ENCODE data around the gene GLIS1. TPM values are rescaled to one million over a fixed set of nuclear protein-coding genes. Genes with fewer than 3 reads are reported as not detected.

Gene GLIS1
- total and polyA plus RNA-seq, 2 donors (not counting 3 experiments of a cell fraction or from before 2014, with no cell fraction given): not detected

DNA sequence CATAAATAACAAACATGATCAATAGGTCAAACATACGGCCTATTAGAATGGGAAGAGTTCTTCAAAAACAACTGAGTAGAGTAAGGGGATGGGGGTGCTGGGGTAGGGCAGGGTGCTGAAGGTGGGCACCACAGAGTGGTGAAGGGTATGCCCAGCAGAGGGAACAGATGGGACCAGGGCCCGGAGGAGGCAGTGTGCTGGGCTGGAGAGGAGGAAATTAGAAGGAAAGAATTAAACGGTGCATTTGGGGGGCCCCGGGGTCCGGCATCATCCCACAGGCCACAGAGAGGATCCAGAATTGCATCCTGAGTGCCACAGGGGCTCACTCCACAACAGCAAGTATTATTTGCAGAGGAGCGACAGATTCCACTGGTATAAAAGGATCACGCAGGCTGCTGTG is 94.5 kb downstream of the GLIS1 start:
- DNase-seq (ENCODE audit: low read depth, low spot score) (no peak), FAIRE-seq (no peak)
- dilution Hi-C loops (cut with MboI; ENCODE audit: extremely low pct_ligation_motif_present, low sequenced_read_pairs) (no loop called here), intact Hi-C loops (cut with micrococcal nuclease) (no loop called here)
- no TSS peak for BruUV-seq (replicated peaks)
- no peak overlapping the region for H2AFZ ChIP-seq (ENCODE audit: low read depth, low read length)
- ChIA-PET CTCF (no interaction called here), POLR2A (no interaction called here)
- H3K4me3 ChIP-seq (replicated peaks in 1 of 3; ENCODE audit: insufficient read depth in 1 of 3, low read depth in 1 of 3, low read length in 3 of 3): no peak overlapping the region
- no peaks in the 10 kb centered on the region for H3K9me1 ChIP-seq (replicated peaks; ENCODE audit: control insufficient read depth, extremely low read depth, insufficient read depth, low read length)
- no peaks in the 10 kb centered on the region for H3K79me2 ChIP-seq (ENCODE audit: control insufficient read depth, insufficient read depth, low read length)
- H3K36me3 ChIP-seq (ENCODE audit: control insufficient read depth in 2 of 2, extremely low read depth in 1 of 2, insufficient read depth in 2 of 2, low read length in 2 of 2): no peaks in the 10 kb centered on the region
- no peak overlapping the region for H3K27ac ChIP-seq (ENCODE audit: insufficient read depth, low read depth, low read length)
- no peaks in the 10 kb centered on the region for H3K27me3 ChIP-seq (ENCODE audit: control insufficient read depth in 2 of 2, insufficient read depth in 2 of 2, low read length in 2 of 2)
- no peaks in the 10 kb centered on the region for H3K9me3 ChIP-seq (replicated peaks; ENCODE audit: control insufficient read depth, insufficient read depth, low read length)
- H3K4me2 ChIP-seq (ENCODE audit: insufficient read depth, low read length): no peak overlapping the region
- no peaks in the 10 kb centered on the region for H4K20me1 ChIP-seq (replicated peaks; ENCODE audit: control insufficient read depth, extremely low read depth, insufficient read depth, low read length)
- no peak overlapping the region for H3K9ac ChIP-seq (replicated peaks; ENCODE audit: extremely low read depth, insufficient read depth, low read length)
- TF ChIP-seq GATA2 (IDR thresholded peaks at IDR 0.05; ENCODE audit: insufficient read depth, insufficient read length, low read depth, low read length) (no peak), POLR2AphosphoS5 (IDR thresholded peaks at IDR 0.05; ENCODE audit: insufficient read depth, low read depth, low read length) (no peak)
- no peaks in the 10 kb centered on the region for H3K4me1 ChIP-seq (ENCODE audit: control insufficient read depth, extremely low read depth, insufficient read depth, low read length)

DNA sequence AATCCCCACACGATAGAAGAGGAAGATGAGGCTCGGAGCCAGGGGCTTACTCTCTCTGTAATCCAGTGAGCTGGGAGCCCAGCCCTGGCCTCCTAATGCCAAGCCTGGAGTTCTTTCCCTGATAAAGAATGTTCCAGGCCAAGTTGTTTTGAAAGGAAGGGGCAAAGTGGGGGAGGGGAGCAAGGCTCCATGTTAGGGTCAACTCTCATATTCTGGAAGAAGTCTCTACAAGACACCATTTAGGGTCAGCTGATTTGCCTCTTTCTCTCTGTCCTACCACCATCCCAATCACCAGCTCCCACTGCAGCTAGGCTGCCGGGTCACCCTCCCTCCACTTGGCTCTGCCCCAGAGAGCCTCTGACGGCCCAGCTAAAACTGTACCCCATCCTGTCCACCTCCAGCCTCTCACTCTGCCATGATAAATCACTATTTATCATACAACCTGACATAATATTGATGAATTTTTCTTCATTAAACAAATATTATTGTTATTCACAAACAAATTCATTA is 95.0 kb downstream of the GLIS1 start:
- Histone ChIP-seq H2AFZ (ENCODE audit: low read depth, low read length) (no peak overlapping the region), H3K9ac (replicated peaks; ENCODE audit: extremely low read depth, insufficient read depth, low read length) (no peak overlapping the region), H3K36me3 (ENCODE audit: control insufficient read depth in 2 of 2, extremely low read depth in 1 of 2, insufficient read depth in 2 of 2, low read length in 2 of 2) (no peaks in the 10 kb centered on the region), H4K20me1 (replicated peaks; ENCODE audit: control insufficient read depth, extremely low read depth, insufficient read depth, low read length) (no peaks in the 10 kb centered on the region), H3K27ac (ENCODE audit: insufficient read depth, low read depth, low read length) (no peak overlapping the region), H3K4me1 (ENCODE audit: control insufficient read depth, extremely low read depth, insufficient read depth, low read length) (no peaks in the 10 kb centered on the region), H3K4me2 (ENCODE audit: insufficient read depth, low read length) (no peak overlapping the region), H3K79me2 (ENCODE audit: control insufficient read depth, insufficient read depth, low read length) (no peaks in the 10 kb centered on the region), H3K9me3 (replicated peaks; ENCODE audit: control insufficient read depth, insufficient read depth, low read length) (no peaks in the 10 kb centered on the region), H3K4me3 (replicated peaks in 1 of 3; ENCODE audit: insufficient read depth in 1 of 3, low read depth in 1 of 3, low read length in 3 of 3) (no peak overlapping the region), H3K27me3 (ENCODE audit: control insufficient read depth in 2 of 2, insufficient read depth in 2 of 2, low read length in 2 of 2) (no peaks in the 10 kb centered on the region), H3K9me1 (replicated peaks; ENCODE audit: control insufficient read depth, extremely low read depth, insufficient read depth, low read length) (no peaks in the 10 kb centered on the region)
- POLR2A ChIA-PET: no interaction called here
- no peak for FAIRE-seq
- CTCF ChIA-PET: interaction anchor here (0.5 kb wide), 1 partner anchor 112 kb away, joined by 3 read pairs; no protein-coding TSS in a partner anchor
- no peak for DNase-seq (ENCODE audit: low read depth, low spot score)
- intact Hi-C loops (cut with micrococcal nuclease): no loop called here
- dilution Hi-C loops (cut with MboI; ENCODE audit: extremely low pct_ligation_motif_present, low sequenced_read_pairs): no loop called here
- BruUV-seq (replicated peaks): no TSS peak
- TF ChIP-seq FOS (IDR thresholded peaks at IDR 0.05; ENCODE audit: borderline replicate concordance, insufficient read depth, low read length) (no peak), MYC (IDR thresholded peaks at IDR 0.05; ENCODE audit: low read depth, low read length) (no peak), POLR2AphosphoS5 (IDR thresholded peaks at IDR 0.05; ENCODE audit: insufficient read depth, low read depth, low read length) (no peak), POLR2A (IDR thresholded peaks at IDR 0.05; ENCODE audit: low read depth, low read length) (no peak), JUN (IDR thresholded peaks at IDR 0.05; ENCODE audit: borderline replicate concordance, insufficient read depth, insufficient read length, low read depth) (no peak), EZH2 (IDR thresholded peaks at IDR 0.05; ENCODE audit: borderline replicate concordance, low read depth, low read length, severe bottlenecking) (no peak), MAX (IDR thresholded peaks at IDR 0.05; ENCODE audit: insufficient read depth, insufficient read length) (no peak), GATA2 (IDR thresholded peaks at IDR 0.05; ENCODE audit: insufficient read depth, insufficient read length, low read depth, low read length) (no peak)
- TF ChIP-seq, protein P1, sequence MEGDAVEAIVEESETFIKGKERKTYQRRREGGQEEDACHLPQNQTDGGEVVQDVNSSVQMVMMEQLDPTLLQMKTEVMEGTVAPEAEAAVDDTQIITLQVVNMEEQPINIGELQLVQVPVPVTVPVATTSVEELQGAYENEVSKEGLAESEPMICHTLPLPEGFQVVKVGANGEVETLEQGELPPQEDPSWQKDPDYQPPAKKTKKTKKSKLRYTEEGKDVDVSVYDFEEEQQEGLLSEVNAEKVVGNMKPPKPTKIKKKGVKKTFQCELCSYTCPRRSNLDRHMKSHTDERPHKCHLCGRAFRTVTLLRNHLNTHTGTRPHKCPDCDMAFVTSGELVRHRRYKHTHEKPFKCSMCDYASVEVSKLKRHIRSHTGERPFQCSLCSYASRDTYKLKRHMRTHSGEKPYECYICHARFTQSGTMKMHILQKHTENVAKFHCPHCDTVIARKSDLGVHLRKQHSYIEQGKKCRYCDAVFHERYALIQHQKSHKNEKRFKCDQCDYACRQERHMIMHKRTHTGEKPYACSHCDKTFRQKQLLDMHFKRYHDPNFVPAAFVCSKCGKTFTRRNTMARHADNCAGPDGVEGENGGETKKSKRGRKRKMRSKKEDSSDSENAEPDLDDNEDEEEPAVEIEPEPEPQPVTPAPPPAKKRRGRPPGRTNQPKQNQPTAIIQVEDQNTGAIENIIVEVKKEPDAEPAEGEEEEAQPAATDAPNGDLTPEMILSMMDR (IDR thresholded peaks at IDR 0.05; ENCODE audit: extremely low read depth in 1 of 2, insufficient read depth in 1 of 2, low read depth in 1 of 2, low read length in 2 of 2): no peak
